ENCODE results near the gene FAM234B. TPM values are rescaled to one million over a fixed set of nuclear protein-coding genes. Genes with fewer than 3 reads are reported as not detected.

The FAM234B gene
- total and polyA plus RNA-seq, 2 of the 8 experiments (the other 6 are each of a cell fraction or from before 2014, with no cell fraction given) = 12.5 to 29.1 TPM

GRCh38 chr12:13069380-13069779, 25.2 kb downstream of the FAM234B start:
- Histone ChIP-seq H3K9me3 (ENCODE audit: insufficient read depth in 2 of 2, low read depth in 1 of 2, low read length in 1 of 2) (no peaks in the 10 kb centered on the region), H3K79me2 (ENCODE audit: control insufficient read depth in 1 of 2, insufficient read depth in 2 of 2, low read length in 2 of 2) (no peaks in the 10 kb centered on the region), H3K4me2 (ENCODE audit: insufficient read depth in 1 of 2, low read depth in 2 of 2, low read length in 2 of 2) (no peak overlapping the region), H4K5ac (ENCODE audit: insufficient read length, low read depth, low read length) (no peak overlapping the region), H4K91ac (replicated peaks; ENCODE audit: insufficient read length, low read length) (no peak overlapping the region), H3K9ac (replicated peaks in 1 of 4; ENCODE audit: extremely low read depth in 1 of 4, low read depth in 3 of 4, low read length in 3 of 4) (no peak overlapping the region), H2BK12ac (ENCODE audit: low read depth, low read length) (no peak overlapping the region), H2AK5ac (ENCODE audit: low read depth, low read length) (no peak overlapping the region), H2BK5ac (ENCODE audit: low read depth, low read length) (no peak overlapping the region), H2AFZ (ENCODE audit: low read length) (no peak overlapping the region), H3K56ac (replicated peaks; ENCODE audit: insufficient read length, low read depth, low read length) (no peak overlapping the region), H3K23me2 (ENCODE audit: low read depth, low read length) (no peaks in the 10 kb centered on the region), H3K4me3 (ENCODE audit: extremely low read depth in 1 of 4, insufficient read depth in 2 of 4, low read depth in 3 of 4, low read length in 4 of 4) (no peak overlapping the region), H3K4ac (replicated peaks; ENCODE audit: insufficient read length, low read depth, low read length) (no peak overlapping the region), H3K23ac (ENCODE audit: insufficient read length) (no peak overlapping the region), H2BK20ac (ENCODE audit: low read length) (no peak overlapping the region), H2BK15ac (ENCODE audit: low read length) (no peak overlapping the region), H3K4me1 (replicated peaks in 1 of 4; ENCODE audit: control insufficient read depth in 3 of 4, insufficient read depth in 4 of 4, low read length in 3 of 4) (0 out of 7 replicates have a peak, but pooled peaks cover 0 to 2% (median 0%) of the 10 kb centered on the region in 4 experiments), H3K18ac (ENCODE audit: extremely low read depth, low read length) (no peak overlapping the region), H3K27me3 (replicated peaks in 1 of 4; ENCODE audit: control insufficient read depth in 3 of 4, extremely low read depth in 1 of 4, insufficient read depth in 3 of 4, low read length in 3 of 4) (no peaks in the 10 kb centered on the region), H3K79me1 (ENCODE audit: low read depth, low read length) (no peaks in the 10 kb centered on the region), H3K27ac (ENCODE audit: low read depth, low read length) (no peak overlapping the region), H4K8ac (ENCODE audit: extremely low read depth, insufficient read depth, low read length) (no peak overlapping the region), H3K36me3 (ENCODE audit: control insufficient read depth in 2 of 4, insufficient read depth in 4 of 4, low read length in 3 of 4) (peaks cover 4 to 56% (median 21%) of the 10 kb centered on the region in 4 experiments; a peak in 7 of 8 replicates), H4K20me1 (replicated peaks in 1 of 2; ENCODE audit: control insufficient read depth in 1 of 2, insufficient read depth in 2 of 2, low read length in 2 of 2) (no peaks in the 10 kb centered on the region), H2BK120ac (replicated peaks; ENCODE audit: low read depth, low read length) (no peak overlapping the region), H3K14ac (ENCODE audit: insufficient read length) (no peak overlapping the region)
- CTCF ChIA-PET (ENCODE audit: partially characterized antibody) = interaction anchor here (0.9 to 1.2 kb wide), 3 partner anchors 16 to 143 kb away, joined by 3 read pairs; no protein-coding TSS in a partner anchor
- DNase-seq (ENCODE audit: low read depth in 1 of 2, low spot score in 2 of 2) (no peak), FAIRE-seq (no peak)
- TF ChIP-seq EGR1 (IDR thresholded peaks at IDR 0.05; ENCODE audit: borderline replicate concordance, low read depth, low read length) = no peak
- no peak for TF ChIP-seq TBP (IDR thresholded peaks at IDR 0.05; ENCODE audit: low read depth, low read length)
- no peak for TF ChIP-seq SIRT6 (IDR thresholded peaks at IDR 0.05; ENCODE audit: low read length)
- POLR2A ChIA-PET (ENCODE audit: partially characterized antibody) = interaction anchor here (0.8 to 1.4 kb wide), 3 partner anchors 13 to 143 kb away, joined by 3 read pairs; no protein-coding TSS in a partner anchor
- WGBS, 2 experiments (ENCODE audit: extremely low coverage in 1 of 2, insufficient coverage in 1 of 2, insufficient read length in 1 of 2, insufficient replicate concordance in 2 of 2, low coverage in 1 of 2, low lambda C conversion rate in 2 of 2, missing lambda C conversion rate in 1 of 2) = 93% methylated on average over 6 of the region's 6 CpGs; no CpG with 5 or more reads in 1 of the 2 experiments
